B cell (primary cell): ENCODE results near the gene RNGTT. TPM values are rescaled to one million over a fixed set of nuclear protein-coding genes. Genes with fewer than 3 reads are reported as not detected.

Experiments used
- ATAC-seq: fragments of 200-7000 bp; cut with Tn5 transposase; one replicate; pipeline ENCODE4 v1.10.0; 2021; ENCODE audit warnings: low read depth, mild to moderate bottlenecking, moderate number of reproducible peaks, moderate library complexity
- CTCF ChIA-PET: fragments of 350-600 bp; sonication (Branson Sonifier 250); formaldehyde crosslinking; loops from one replicate; lab custom pipeline; 2021; ENCODE audit warnings: antibody characterized with exemption, inconsistent platforms; lab: Charles Lee
- POLR2A ChIA-PET: fragments of 350-600 bp; sonication (Branson Sonifier 250); formaldehyde crosslinking; loops from one replicate; lab custom pipeline; 2021; ENCODE audit warnings: antibody characterized with exemption; lab: Charles Lee
- DNase-seq: peaks from one replicate; pipeline ENCODE4 v3.0.0; 2013
- H2AFZ ChIP-seq: 2 replicates; pipeline ENCODE4 v1.6.1; 2012; ENCODE audit warnings: mild to moderate bottlenecking, low read depth, low read length; ENCODE audit not compliant: insufficient read depth, poor library complexity, severe bottlenecking
- H3K27ac ChIP-seq, 2 donors: 1 replicate in 1 of 2; 2 replicates in 1 of 2; pipeline ENCODE4 v1.5.1; 2012 to 2013; ENCODE audit warnings: low read length in 2 of 2, mild to moderate bottlenecking in 2 of 2, moderate library complexity in 1 of 2
- H3K27me3 ChIP-seq, 4 experiments: fragments of 200-600 bp in 1 of 4; sonication (generic) in 1 of 4; replicated peaks in 1 of 4; 1 replicate in 2 of 4; 2 replicates in 2 of 4; pipeline versions ENCODE4 v1.6.1 to v1.7.0; 2013 to 2016; ENCODE audit warnings: low read length in 3 of 4, mild to moderate bottlenecking in 2 of 4, mixed read lengths in 1 of 4, moderate library complexity in 1 of 4; ENCODE audit not compliant: insufficient read depth in 4 of 4, control insufficient read depth in 3 of 4; ENCODE audit errors: control extremely low read depth in 1 of 4
- H3K36me3 ChIP-seq, 2 experiments: replicated peaks in 1 of 2; 1 replicate in 1 of 2; 2 replicates in 1 of 2; pipeline versions ENCODE4 v1.6.1 to v1.7.1; 2013; ENCODE audit warnings: low read length in 1 of 2; ENCODE audit not compliant: insufficient read depth in 2 of 2, control insufficient read depth in 1 of 2; ENCODE audit errors: control extremely low read depth in 1 of 2, extremely low read depth in 1 of 2
- H3K4me1 ChIP-seq, 2 donors: fragments of 200-600 bp in 1 of 2; sonication (generic) in 1 of 2; 1 replicate in 1 of 2; 2 replicates in 1 of 2; pipeline versions ENCODE4 v1.5.1 to v1.6.1; 2013 to 2017; ENCODE audit warnings: low read length in 2 of 2; ENCODE audit not compliant: control insufficient read depth in 2 of 2, insufficient read depth in 2 of 2
- H3K4me2 ChIP-seq: replicated peaks from 2 replicates; pipeline ENCODE3; 2012; ENCODE audit warnings: mild to moderate bottlenecking, low read depth, low read length; ENCODE audit not compliant: poor library complexity, severe bottlenecking
- H3K4me3 ChIP-seq, 5 experiments: fragments of 200-600 bp in 1 of 5; sonication (generic) in 1 of 5; 1 replicate in 3 of 5; 2 replicates in 2 of 5; pipeline versions ENCODE4 v1.5.1 to v1.7.0; 2011 to 2016; ENCODE audit warnings: low read length in 4 of 5, mild to moderate bottlenecking in 4 of 5, low read depth in 2 of 5, control low read depth in 1 of 5, moderate library complexity in 1 of 5; ENCODE audit not compliant: insufficient read depth in 1 of 5; ENCODE audit errors: control extremely low read depth in 1 of 5, extremely low read depth in 1 of 5
- H3K79me2 ChIP-seq: fragments of 200-600 bp; sonication (generic); one replicate; pipeline ENCODE4 v1.6.0; 2016; ENCODE audit warnings: low read length; ENCODE audit not compliant: control insufficient read depth, insufficient read depth
- H3K9ac ChIP-seq: fragments of 200-600 bp; sonication (generic); 2 replicates; pipeline ENCODE4 v1.6.1; 2017; ENCODE audit warnings: mild to moderate bottlenecking, low read length, moderate library complexity
- H3K9me3 ChIP-seq, 3 donors: one replicate each; pipeline versions ENCODE4 v1.6.1 to v1.7.1; 2013; ENCODE audit warnings: low read length in 2 of 3; ENCODE audit not compliant: control insufficient read depth in 2 of 3, insufficient read depth in 1 of 3; ENCODE audit errors: control extremely low read depth in 1 of 3
- H4K20me1 ChIP-seq: 2 replicates; pipeline ENCODE4 v1.6.0; 2012; ENCODE audit warnings: mild to moderate bottlenecking, low read length; ENCODE audit not compliant: insufficient read depth, control insufficient read depth, poor library complexity, severe bottlenecking
- H3K27ac Mint-ChIP-seq: one replicate; pipeline ENCODE4 v1.8.0; 2021; ENCODE audit warnings: mixed read lengths
- H3K27me3 Mint-ChIP-seq: one replicate; pipeline ENCODE4 v1.8.0; 2021; ENCODE audit warnings: mixed read lengths
- H3K4me1 Mint-ChIP-seq: one replicate; pipeline ENCODE4 v1.8.0; 2021; ENCODE audit warnings: mixed read lengths
- H3K4me3 Mint-ChIP-seq: one replicate; pipeline ENCODE4 v1.8.0; 2021; ENCODE audit warnings: mixed read lengths
- H3K9me3 Mint-ChIP-seq: one replicate; pipeline ENCODE4 v1.8.0; 2022; ENCODE audit warnings: mixed read lengths; ENCODE audit not compliant: insufficient read depth
- CTCF ChIP-seq: fragments of 200-600 bp; IDR thresholded peaks from one replicate; pipeline ENCODE4 v1.8.0; 2022; ENCODE audit warnings: antibody characterized with exemption, mild to moderate bottlenecking
- EZH2 ChIP-seq: IDR thresholded peaks from 2 replicates; pipeline ENCODE4 v1.6.1; 2012; ENCODE audit warnings: borderline replicate concordance, low read depth, mild to moderate bottlenecking, moderate library complexity, low read length; ENCODE audit not compliant: insufficient read depth, poor library complexity, severe bottlenecking
- WGBS: methylation state at CpG from one replicate; pipeline ENCODE4 v1.1.5; 2013; ENCODE audit warnings: missing lambda C conversion rate; ENCODE audit not compliant: insufficient coverage; 5-methylcytosine and 5-hydroxymethylcytosine counted together
- intact Hi-C: fragments of 100-400 bp; cut with micrococcal nuclease; formaldehyde crosslinking; loops from one replicate; pipeline ENCODE4 v1.10.0; 2022
- polyA plus RNA-seq: library from polyadenylated mRNA; depleted of rRNA; stranded (reverse); fragments of >200 nt; gene quantifications from 2 replicates; pipeline ENCODE4 v1.2.3, GENCODE V29; 2012
- total RNA-seq, 2 donors: library from RNA; stranded (reverse); fragments of 120-200 nt in 1 of 2; gene quantifications; 1 replicate in 1 of 2; 2 replicates in 1 of 2; pipeline versions ENCODE4 v1.2.3 to v1.2.4, GENCODE V29; 2013 to 2022

The RNGTT gene
- total and polyA plus RNA-seq, 2 donors (not counting 1 experiment from before 2014, with no cell fraction given), result 10.8 to 29.1 TPM

GRCh38 chr6:88815491-88815890 lies 147.9 kb downstream of the RNGTT start:
- no peak overlapping the region for H3K27ac Mint-ChIP-seq
- Histone ChIP-seq H3K9ac (no peak overlapping the region), H4K20me1 (no peaks in the 10 kb centered on the region), H3K36me3 (peaks cover 0 to 1% of the 10 kb centered on the region in 2 experiments), H2AFZ (no peak overlapping the region), H3K9me3 (no peaks in the 10 kb centered on the region), H3K27ac (no peak overlapping the region), H3K4me2 (no peak overlapping the region), H3K4me1 (no peaks in the 10 kb centered on the region), H3K4me3 (no peak overlapping the region), H3K79me2 (peaks cover 6% of the 10 kb centered on the region), H3K27me3 (no peaks in the 10 kb centered on the region)
- ATAC-seq, result no peak
- H3K4me1 Mint-ChIP-seq, result peaks cover 11% of the 10 kb centered on the region
- H3K9me3 Mint-ChIP-seq, result no peaks in the 10 kb centered on the region
- TF ChIP-seq CTCF (no peak), EZH2 (no peak)
- intact Hi-C loops, result no loop called here
- 100% methylated on average over 4 of the region's 5 CpGs for WGBS
- DNase-seq, result no peak
- no peak overlapping the region for H3K4me3 Mint-ChIP-seq
- ChIA-PET POLR2A (no interaction called here), CTCF (no interaction called here)
- H3K27me3 Mint-ChIP-seq, result no peaks in the 10 kb centered on the region

- Histone ChIP-seq H4K20me1 (no peaks in the 10 kb centered on the region), H3K79me2 (peaks cover 6% of the 10 kb centered on the region), H3K9me3 (no peaks in the 10 kb centered on the region), H3K9ac (no peak overlapping the region), H3K27me3 (no peaks in the 10 kb centered on the region), H3K4me3 (no peak overlapping the region), H3K36me3 (peaks cover 0 to 1% of the 10 kb centered on the region in 2 experiments), H2AFZ (no peak overlapping the region), H3K4me1 (no peaks in the 10 kb centered on the region), H3K27ac (no peak overlapping the region), H3K4me2 (no peak overlapping the region)
- no peaks in the 10 kb centered on the region for H3K27me3 Mint-ChIP-seq
- H3K4me1 Mint-ChIP-seq, result peaks cover 9% of the 10 kb centered on the region
- TF ChIP-seq EZH2 (no peak), CTCF (no peak)
- WGBS, result 100% methylated on average over 1 of the region's 1 CpG
- no peak overlapping the region for H3K4me3 Mint-ChIP-seq
- DNase-seq, result no peak
- H3K27ac Mint-ChIP-seq, result no peak overlapping the region
- no peaks in the 10 kb centered on the region for H3K9me3 Mint-ChIP-seq
- intact Hi-C loops, result no loop called here
- no peak for ATAC-seq
- ChIA-PET POLR2A (no interaction called here), CTCF (interaction anchor here (0.5 kb wide), 1 partner anchor 1114 kb away, joined by 3 read pairs; no protein-coding TSS in a partner anchor)
Observed at GRCh38 chr6:88814909-88815308, 148.5 kb downstream of the RNGTT start.
